Tibial artery (tissue), 4 donors: Measurements from ENCODE around the gene WDR37.
A peak's percentile ranks its signal among the peaks of the same experiment; 100 is the strongest.

ENCODE experiments used
- DNase-seq, 2 donors: peaks; one replicate each; pipeline ENCODE4 v3.0.0-alpha.2; 2019
- H3K27ac ChIP-seq, 2 donors: fragments of 200-600 bp; sonication (generic) in 1 of 2; 1 replicate in 1 of 2; 2 replicates in 1 of 2; pipeline ENCODE4 v1.5.1; 2018 to 2019; ENCODE audit warnings: mild to moderate bottlenecking in 1 of 2
- H3K27me3 ChIP-seq, 2 donors: fragments of 200-600 bp; sonication (generic) in 1 of 2; one replicate each; pipeline versions ENCODE4 v1.5.1 to v1.6.0; 2016 to 2019
- H3K36me3 ChIP-seq, 3 donors: fragments of 200-600 bp; sonication (generic) in 2 of 3; one replicate each; pipeline ENCODE4 v1.5.1; 2016 to 2019; ENCODE audit warnings: mild to moderate bottlenecking in 2 of 3
- H3K4me1 ChIP-seq, 4 donors: fragments of 200-600 bp; sonication (generic) in 2 of 4; 1 replicate in 3 of 4; 2 replicates in 1 of 4; pipeline ENCODE4 v1.5.1; 2016 to 2019
- H3K4me3 ChIP-seq, 2 donors: fragments of 200-600 bp; sonication (generic) in 1 of 2; 1 replicate in 1 of 2; 2 replicates in 1 of 2; pipeline ENCODE4 v1.5.1; 2018 to 2019; ENCODE audit warnings: mild to moderate bottlenecking in 2 of 2
- H3K9me3 ChIP-seq, 3 donors: fragments of 200-600 bp; sonication (generic) in 1 of 3; one replicate each; pipeline ENCODE4 v1.5.1; 2016 to 2019
- CTCF ChIP-seq, 2 experiments: fragments of 200-600 bp in 1 of 2; fragments of 450-650 bp in 1 of 2; IDR thresholded peaks; one replicate each; pipeline ENCODE4 v1.5.1; 2017 to 2019; ENCODE audit warnings: antibody characterized with exemption in 2 of 2, mild to moderate bottlenecking in 1 of 2, moderate library complexity in 1 of 2
- intact Hi-C: fragments of 100-400 bp; cut with DNase I; formaldehyde crosslinking; loops from one replicate; pipeline ENCODE4 v1.15.0; 2023; ENCODE audit warnings: low total_unique reads

The WDR37 gene

GRCh38 chr10:1048349-1048731 lies 7.8 kb upstream of the WDR37 start:
- Histone ChIP-seq H3K9me3 (no peaks in the 10 kb centered on the region), H3K27ac (peak overlapping the region; percentile 99), H3K4me1 (peaks cover 0 to 33% (median 15%) of the 10 kb centered on the region in 4 donors), H3K4me3 (peak overlapping the region; percentile 89 to 97), H3K27me3 (no peaks in the 10 kb centered on the region), H3K36me3 (peaks cover 4 to 17% (median 17%) of the 10 kb centered on the region in 3 donors)
- no peak for TF ChIP-seq CTCF (IDR thresholded peaks at IDR 0.05)
- intact Hi-C loops: no loop called here
- peak; percentile 31 to 80 for DNase-seq

- H3K4me1 ChIP-seq: peaks cover 0 to 37% (median 15%) of the 10 kb centered on the region in 4 donors
These were observed 7.3 kb upstream of the WDR37 start, which contains the start of gene IDI1 for GRCh38 chr10:1048732-1049424. IDI1 (minus strand) TSS chr10:1049119; CDS start chr10:1049003, 116 bp downstream.

GRCh38 chr10:1049425-1049958 lies 6.7 kb upstream of the WDR37 start:
- peak overlapping the region; percentile 99 for H3K27ac ChIP-seq
- intact Hi-C loops: no loop called here
- H3K27me3 ChIP-seq: no peaks in the 10 kb centered on the region
- H3K4me1 ChIP-seq: peaks cover 0 to 37% (median 15%) of the 10 kb centered on the region in 4 donors
- peak; percentile 30 to 71 for DNase-seq
- peak overlapping the region; percentile 89 to 97 for H3K4me3 ChIP-seq
- H3K9me3 ChIP-seq: no peaks in the 10 kb centered on the region
- no peak for TF ChIP-seq CTCF (IDR thresholded peaks at IDR 0.05)
- H3K36me3 ChIP-seq: peaks cover 0 to 19% (median 17%) of the 10 kb centered on the region in 3 donors

More at GRCh38 chr10:1048732-1049424, 7.3 kb upstream of the WDR37 start, which contains the start of gene IDI1:
- Histone ChIP-seq H3K27ac (peak within 1 kb of the TSS; percentile 99), H3K36me3 (peaks cover 0 to 19% (median 17%) of the 10 kb centered on the region in 3 donors), H3K9me3 (no peaks in the 10 kb centered on the region), H3K27me3 (no peaks in the 10 kb centered on the region), H3K4me3 (peak within 1 kb of the TSS; percentile 89 to 97)
- peak; percentile 97 to 98 for DNase-seq
- TF ChIP-seq CTCF (IDR thresholded peaks at IDR 0.05): no peak
- intact Hi-C loops: no loop called here

GRCh38 chr10:1050145-1050544 lies 6.0 kb upstream of the WDR37 start:
- no peaks in the 10 kb centered on the region for H3K27me3 ChIP-seq
- no peaks in the 10 kb centered on the region for H3K9me3 ChIP-seq
- TF ChIP-seq CTCF (IDR thresholded peaks at IDR 0.05): no peak
- intact Hi-C loops: no loop called here
- H3K36me3 ChIP-seq: peaks cover 0 to 19% (median 17%) of the 10 kb centered on the region in 3 donors
- peak overlapping the region; percentile 99 for H3K27ac ChIP-seq
- peak overlapping the region; percentile 89 to 97 for H3K4me3 ChIP-seq
- H3K4me1 ChIP-seq: peaks cover 0 to 43% (median 19%) of the 10 kb centered on the region in 4 donors
- no peak for DNase-seq

GRCh38 chr10:1050554-1050953 lies 5.6 kb upstream of the WDR37 start:
- Histone ChIP-seq H3K27ac (peak overlapping the region; percentile 99), H3K4me3 (peak overlapping the region in 1 of 2 donors; percentile 89), H3K4me1 (peaks cover 0 to 47% (median 20%) of the 10 kb centered on the region in 4 donors), H3K9me3 (no peaks in the 10 kb centered on the region), H3K36me3 (peaks cover 0 to 19% (median 17%) of the 10 kb centered on the region in 3 donors), H3K27me3 (no peaks in the 10 kb centered on the region)
- intact Hi-C loops: no loop called here
- DNase-seq: no peak
- TF ChIP-seq CTCF (IDR thresholded peaks at IDR 0.05): no peak
